ENCODE results near the gene SRSF5.
"Not testable (repeated sequence)": the region's sequence is repeated elsewhere in the genome, so short reads cannot be mapped to it uniquely, and the experiment has no call there.

SRSF5 gene

DNA sequence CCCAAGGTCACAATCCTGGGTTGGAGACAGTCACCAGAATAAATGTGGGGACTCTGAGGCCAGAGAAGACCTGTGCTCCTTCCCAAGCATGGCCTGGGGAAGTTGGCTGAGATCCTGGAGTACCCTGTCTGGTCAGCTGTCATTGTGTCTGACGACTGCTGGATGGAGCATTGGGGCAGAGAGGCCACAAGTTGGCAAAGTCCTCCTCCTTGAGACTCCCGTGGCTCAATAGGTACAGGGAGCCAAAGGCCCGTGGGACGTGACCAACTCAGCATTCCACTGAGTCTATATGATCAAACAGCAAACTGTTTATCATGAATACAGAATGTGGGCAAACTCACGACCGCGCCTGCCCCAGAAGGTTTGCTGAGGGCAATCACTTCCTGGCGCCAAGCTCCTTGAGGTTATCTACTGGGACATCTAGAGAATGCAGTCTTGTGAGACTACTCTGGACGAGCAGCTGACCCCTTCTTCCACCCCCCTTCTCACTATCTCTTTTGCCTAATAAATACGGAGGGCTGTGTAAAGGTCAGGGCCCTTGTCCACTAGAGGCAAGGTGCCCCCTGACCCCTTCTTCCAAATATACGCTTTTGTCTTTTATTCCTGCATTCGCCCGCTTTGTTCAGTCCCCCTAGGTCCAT is 44.4 kb downstream of the SRSF5 start:
- DNase-seq: no peak

DNA sequence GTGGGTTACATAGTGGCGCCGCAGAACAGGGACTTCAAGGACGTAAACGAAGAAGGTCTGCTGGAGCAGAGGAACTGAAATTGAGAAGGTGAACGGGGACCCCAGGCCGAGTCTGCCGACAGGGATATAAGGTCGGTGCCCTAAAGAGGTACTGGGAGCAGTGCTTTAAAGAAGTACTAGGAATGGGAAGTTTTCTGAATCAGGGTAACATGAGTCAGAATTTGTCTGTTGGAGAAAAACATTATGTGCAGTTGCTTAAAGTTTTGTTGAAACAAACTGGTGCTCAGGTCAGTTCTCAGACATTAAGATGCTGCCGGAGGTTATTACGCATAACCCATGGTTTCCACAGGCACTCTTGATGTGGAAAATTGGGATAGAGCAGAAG is 44.9 kb downstream of the SRSF5 start:
- no peak for DNase-seq

DNA sequence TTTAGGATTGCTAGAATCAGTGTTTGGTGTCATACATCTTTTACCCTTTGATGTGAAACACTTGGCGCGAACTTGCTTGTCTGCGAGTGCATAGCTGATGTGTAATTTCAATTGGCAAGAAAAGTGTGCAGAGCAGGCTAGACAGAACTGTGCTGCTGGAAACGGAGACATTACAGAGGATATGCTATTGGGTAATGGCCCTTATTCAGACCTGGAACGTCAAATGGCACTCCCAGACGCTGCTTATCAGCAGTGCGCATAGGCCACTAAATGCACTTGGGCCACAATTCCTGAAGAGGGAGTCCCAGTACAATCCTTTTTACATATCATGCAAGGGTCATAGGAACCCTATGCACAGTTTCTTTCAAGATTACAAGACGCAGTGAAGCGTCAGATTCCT is 45.8 kb downstream of the SRSF5 start:
- no peak for DNase-seq

DNA sequence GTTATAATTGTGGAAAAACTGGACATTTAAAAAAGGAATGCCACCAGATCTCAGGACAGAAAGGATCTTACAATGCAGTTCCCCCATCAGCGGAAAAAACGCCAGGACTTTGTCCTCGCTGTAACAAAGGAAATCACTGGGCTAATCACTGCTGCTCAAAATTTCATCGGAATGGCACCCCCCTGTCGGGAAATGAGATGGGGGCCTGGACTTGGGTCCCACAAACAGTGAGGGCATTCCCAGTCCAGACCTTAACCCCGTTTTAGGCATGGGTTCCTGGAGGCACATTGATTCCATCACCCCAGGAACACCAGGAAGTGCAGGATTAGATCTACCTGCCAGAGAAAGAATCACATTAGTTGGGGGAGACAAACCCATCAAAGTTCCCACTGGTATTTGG is 46.4 kb downstream of the SRSF5 start:
- DNase-seq: not testable (repeated sequence)

DNA sequence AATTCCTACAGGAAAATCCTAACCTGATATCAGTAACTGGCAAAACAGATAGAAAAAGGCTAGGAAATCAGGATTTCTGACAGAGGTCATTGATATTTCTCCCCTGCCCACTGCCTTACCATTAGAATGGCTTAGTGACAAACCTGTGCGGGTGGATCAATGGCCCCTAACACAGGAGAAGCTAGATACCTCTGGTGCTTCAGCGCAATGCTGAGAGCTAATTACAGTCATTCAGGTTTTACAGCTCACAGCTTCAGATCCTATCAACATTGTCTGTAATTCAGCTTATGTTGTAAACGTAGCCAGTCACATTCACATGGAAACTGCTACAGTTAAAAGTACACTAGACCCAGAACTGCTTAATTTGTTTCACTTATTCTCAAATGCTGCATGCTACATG is 47.5 kb downstream of the SRSF5 start:
- DNase-seq: no peak

DNA sequence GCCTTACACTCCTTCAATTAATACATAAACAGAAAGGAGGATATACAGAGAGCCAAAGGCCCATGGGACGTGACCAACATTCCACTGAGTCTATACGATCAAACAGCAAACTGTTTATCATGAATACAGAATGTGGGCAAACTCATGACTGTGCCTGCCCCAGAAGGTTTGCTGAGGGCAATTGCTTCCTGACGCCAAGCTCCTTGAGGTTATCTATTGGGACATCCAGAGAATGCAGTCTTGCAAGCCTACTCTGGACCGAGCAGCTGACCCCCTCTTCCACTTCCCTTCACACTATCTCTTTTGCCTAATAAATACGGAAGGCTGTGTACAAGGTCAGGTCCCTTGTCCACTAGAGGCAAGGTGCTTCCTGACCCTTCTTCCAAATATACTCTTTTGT is 48.6 kb downstream of the SRSF5 start:
- DNase-seq: no peak

DNA sequence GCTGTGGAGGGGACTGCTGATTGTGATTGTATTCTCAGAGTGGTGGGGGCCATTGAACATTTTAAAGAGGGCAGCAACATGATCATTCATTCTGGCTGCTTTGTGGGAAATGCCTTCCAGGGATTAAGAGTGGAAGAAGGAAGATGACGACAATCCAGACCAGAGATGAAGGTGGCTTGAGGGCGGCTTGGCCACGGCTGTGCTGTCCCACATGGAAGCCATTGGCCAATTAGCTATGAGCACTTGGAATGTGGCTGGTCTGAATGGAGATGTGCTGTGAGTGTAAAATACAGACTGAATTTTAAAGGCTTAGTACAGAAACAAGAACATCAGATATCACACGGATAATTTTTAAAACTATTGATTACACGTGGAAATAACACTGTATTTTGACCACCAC is 49.3 kb downstream of the SRSF5 start:
- no peak for DNase-seq

DNA sequence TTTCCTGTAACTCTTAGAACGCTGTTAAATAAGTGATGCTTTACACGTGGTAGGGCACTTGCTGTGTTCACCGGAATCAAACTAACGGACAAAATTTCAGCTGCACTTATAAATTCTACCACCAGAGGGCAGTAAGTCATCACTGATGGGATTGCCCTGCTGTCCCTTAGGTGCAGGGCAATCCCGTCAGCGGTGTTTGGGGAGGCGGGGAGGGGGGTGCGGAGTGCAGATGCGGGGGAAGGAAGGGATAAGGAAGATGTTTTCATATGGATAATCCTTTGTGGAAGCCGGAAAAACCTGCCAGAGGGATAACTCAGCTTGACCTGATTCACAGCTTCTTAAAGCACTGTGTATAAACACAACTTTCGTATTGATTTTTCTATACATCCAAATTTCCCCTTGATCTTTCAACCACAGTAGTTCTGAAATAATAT is 51.8 kb downstream of the SRSF5 start:
- peak; percentile 30 for DNase-seq

DNA sequence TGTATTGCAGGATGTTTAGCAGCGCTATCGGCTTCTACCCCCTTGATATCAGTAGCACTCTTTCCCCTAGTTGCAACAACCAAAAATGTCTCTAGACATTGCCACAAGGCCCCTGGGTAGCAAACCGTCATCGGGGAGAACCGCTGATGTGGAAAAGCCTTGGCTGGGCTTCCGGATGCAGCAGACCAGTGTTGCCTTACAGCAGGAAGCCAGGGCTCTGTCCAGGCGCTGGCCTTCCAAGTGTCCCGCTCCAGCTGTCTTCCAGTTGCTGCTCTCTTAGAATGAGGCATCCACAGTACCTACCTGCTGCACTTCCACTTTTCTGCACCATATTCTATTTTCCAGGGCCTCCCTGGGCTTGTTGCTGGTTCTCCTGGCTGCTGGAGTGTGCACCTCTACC is 52.7 kb downstream of the SRSF5 start:
- DNase-seq: no peak

DNA sequence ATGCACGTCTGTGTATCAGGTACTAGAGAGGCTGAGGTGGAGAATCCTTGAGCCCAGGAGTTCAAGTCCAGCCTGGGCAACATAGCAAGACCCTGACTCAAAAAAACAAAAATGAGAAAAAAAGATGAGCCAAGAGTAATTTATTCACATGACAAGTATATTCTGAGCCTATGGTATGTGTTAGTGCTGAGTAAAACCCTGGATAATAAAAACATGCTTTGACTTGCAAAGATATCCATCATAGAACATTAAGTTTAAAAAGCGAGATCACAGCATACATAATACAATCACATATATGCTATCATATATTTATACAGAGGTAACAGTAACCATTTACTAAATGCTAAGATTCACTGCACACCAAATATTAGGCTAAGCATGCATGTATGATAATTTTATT is 54.0 kb downstream of the SRSF5 start:
- DNase-seq: no peak
